Endodermal cell (in vitro differentiated cells): ENCODE results near the gene GNB1. TPM values are rescaled to one million over a fixed set of nuclear protein-coding genes. Genes with fewer than 3 reads are reported as not detected.

Source experiments
- DNase-seq: peaks from one replicate; pipeline ENCODE4 v3.0.0-alpha.2; 2017
- H3K27ac ChIP-seq: 2 replicates; pipeline ENCODE4 v1.5.1; 2013; ENCODE audit warnings: mild to moderate bottlenecking, low read depth, low read length, moderate library complexity
- H3K27me3 ChIP-seq: 2 replicates; pipeline ENCODE4 v1.6.1; 2013; ENCODE audit warnings: mild to moderate bottlenecking, low read length, moderate library complexity; ENCODE audit not compliant: insufficient read depth, control insufficient read depth, poor library complexity, severe bottlenecking
- H3K36me3 ChIP-seq: 2 replicates; pipeline ENCODE4 v1.7.0; 2013; ENCODE audit warnings: mild to moderate bottlenecking, low read length, moderate library complexity; ENCODE audit not compliant: control insufficient read depth, insufficient read depth
- H3K4me1 ChIP-seq: one replicate; pipeline ENCODE4 v1.7.0; 2013; ENCODE audit warnings: low read length; ENCODE audit not compliant: control insufficient read depth, insufficient read depth
- H3K4me3 ChIP-seq: 2 replicates; pipeline ENCODE4 v1.5.1; 2013; ENCODE audit warnings: mild to moderate bottlenecking, low read length, moderate library complexity
- H3K9ac ChIP-seq: 2 replicates; pipeline ENCODE4 v1.6.1; 2013; ENCODE audit warnings: mild to moderate bottlenecking, low read length, moderate library complexity; ENCODE audit not compliant: poor library complexity, severe bottlenecking; ENCODE audit errors: extremely low read depth
- H3K9me3 ChIP-seq: 2 replicates; pipeline ENCODE4 v1.6.1; 2013; ENCODE audit warnings: mild to moderate bottlenecking, low read length, moderate library complexity; ENCODE audit not compliant: control insufficient read depth
- H3K27ac Mint-ChIP-seq: 2 replicates; pipeline ENCODE4 v1.8.0; 2020; ENCODE audit warnings: mixed read lengths
- H3K27me3 Mint-ChIP-seq: 2 replicates; pipeline ENCODE4 v1.8.0; 2021; ENCODE audit warnings: mild to moderate bottlenecking, mixed read lengths; ENCODE audit not compliant: insufficient read depth
- H3K36me3 Mint-ChIP-seq: 2 replicates; pipeline ENCODE4 v1.8.0; 2020; ENCODE audit warnings: low read depth, mixed read lengths
- H3K4me1 Mint-ChIP-seq: 2 replicates; pipeline ENCODE4 v1.8.0; 2020; ENCODE audit warnings: mixed read lengths
- H3K4me3 Mint-ChIP-seq: 2 replicates; pipeline ENCODE4 v1.8.0; 2020; ENCODE audit warnings: mild to moderate bottlenecking, moderate library complexity, mixed read lengths
- H3K9me3 Mint-ChIP-seq: 2 replicates; pipeline ENCODE4 v1.8.0; 2020; ENCODE audit warnings: mild to moderate bottlenecking, mixed read lengths
- WGBS, 2 experiments: methylation state at CpG; one replicate each; pipeline versions ENCODE4 v1.1.5 to v1.1.7; 2013; ENCODE audit warnings: missing lambda C conversion rate in 2 of 2, mixed read lengths in 1 of 2; ENCODE audit not compliant: insufficient coverage in 1 of 2, insufficient read length in 1 of 2; 5-methylcytosine and 5-hydroxymethylcytosine counted together
- total RNA-seq, 2 donors: library from RNA; stranded (reverse); fragmentation: NEBNext Ultra II Directional in 1 of 2; extraction: Animal tissue kit (Norgen Biotek cat#: 25700) in 1 of 2; gene quantifications; 2 replicates in 1 of 2; 3 replicates in 1 of 2; pipeline ENCODE4 v1.2.1, GENCODE V29; 2021
- TF ChIP-seq, protein P1 (sequence below): fragments of 200-600 bp; sonication (generic); conservative IDR thresholded peaks from 2 replicates; pipeline ENCODE4 v1.5.0; 2021; ENCODE audit warnings: antibody characterized with exemption, mild to moderate bottlenecking

Gene GNB1
- total RNA-seq, 2 donors from 2014 or later, result 369 to 371 TPM

DNA sequence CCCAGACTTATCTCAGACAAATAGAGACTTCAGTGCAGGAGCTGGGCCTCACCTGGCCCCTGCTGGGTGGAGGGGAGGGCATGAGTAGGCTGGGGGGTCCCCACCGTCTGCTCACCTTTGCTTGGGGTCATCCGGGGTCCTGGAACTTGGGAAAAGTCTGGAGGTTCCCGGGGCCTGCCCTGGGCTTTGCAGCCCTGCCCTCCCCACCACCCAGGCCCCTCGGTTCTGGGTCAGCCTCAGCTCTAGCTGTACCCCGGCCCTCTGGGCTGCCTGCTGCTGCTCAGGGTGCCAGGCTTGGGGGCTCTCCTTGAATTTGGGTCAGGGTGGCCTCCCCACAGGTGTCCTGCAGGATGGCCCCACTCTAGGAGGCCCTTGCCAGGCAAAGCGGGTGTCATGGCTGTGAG, 30.6 kb upstream of the GNB1 start:
- H3K4me1 ChIP-seq, result no peaks in the 10 kb centered on the region
- Mint-ChIP-seq H3K36me3 (no peaks in the 10 kb centered on the region), H3K4me1 (no peaks in the 10 kb centered on the region), H3K27me3 (peaks cover 11% of the 10 kb centered on the region), H3K9me3 (peaks cover 2% of the 10 kb centered on the region), H3K4me3 (no peak overlapping the region), H3K27ac (no peak overlapping the region)
- H3K27ac ChIP-seq, result no peak overlapping the region
- TF ChIP-seq, protein P1, sequence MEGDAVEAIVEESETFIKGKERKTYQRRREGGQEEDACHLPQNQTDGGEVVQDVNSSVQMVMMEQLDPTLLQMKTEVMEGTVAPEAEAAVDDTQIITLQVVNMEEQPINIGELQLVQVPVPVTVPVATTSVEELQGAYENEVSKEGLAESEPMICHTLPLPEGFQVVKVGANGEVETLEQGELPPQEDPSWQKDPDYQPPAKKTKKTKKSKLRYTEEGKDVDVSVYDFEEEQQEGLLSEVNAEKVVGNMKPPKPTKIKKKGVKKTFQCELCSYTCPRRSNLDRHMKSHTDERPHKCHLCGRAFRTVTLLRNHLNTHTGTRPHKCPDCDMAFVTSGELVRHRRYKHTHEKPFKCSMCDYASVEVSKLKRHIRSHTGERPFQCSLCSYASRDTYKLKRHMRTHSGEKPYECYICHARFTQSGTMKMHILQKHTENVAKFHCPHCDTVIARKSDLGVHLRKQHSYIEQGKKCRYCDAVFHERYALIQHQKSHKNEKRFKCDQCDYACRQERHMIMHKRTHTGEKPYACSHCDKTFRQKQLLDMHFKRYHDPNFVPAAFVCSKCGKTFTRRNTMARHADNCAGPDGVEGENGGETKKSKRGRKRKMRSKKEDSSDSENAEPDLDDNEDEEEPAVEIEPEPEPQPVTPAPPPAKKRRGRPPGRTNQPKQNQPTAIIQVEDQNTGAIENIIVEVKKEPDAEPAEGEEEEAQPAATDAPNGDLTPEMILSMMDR, result no peak
- no peaks in the 10 kb centered on the region for H3K36me3 ChIP-seq
- 80 to 89% methylated on average over 2 to 6 of the region's 6 CpGs for WGBS, 2 experiments
- no peaks in the 10 kb centered on the region for H3K9me3 ChIP-seq
- H3K9ac ChIP-seq, result no peak overlapping the region
- DNase-seq, result no peak
- no peak overlapping the region for H3K4me3 ChIP-seq
- peaks cover 7% of the 10 kb centered on the region for H3K27me3 ChIP-seq

DNA sequence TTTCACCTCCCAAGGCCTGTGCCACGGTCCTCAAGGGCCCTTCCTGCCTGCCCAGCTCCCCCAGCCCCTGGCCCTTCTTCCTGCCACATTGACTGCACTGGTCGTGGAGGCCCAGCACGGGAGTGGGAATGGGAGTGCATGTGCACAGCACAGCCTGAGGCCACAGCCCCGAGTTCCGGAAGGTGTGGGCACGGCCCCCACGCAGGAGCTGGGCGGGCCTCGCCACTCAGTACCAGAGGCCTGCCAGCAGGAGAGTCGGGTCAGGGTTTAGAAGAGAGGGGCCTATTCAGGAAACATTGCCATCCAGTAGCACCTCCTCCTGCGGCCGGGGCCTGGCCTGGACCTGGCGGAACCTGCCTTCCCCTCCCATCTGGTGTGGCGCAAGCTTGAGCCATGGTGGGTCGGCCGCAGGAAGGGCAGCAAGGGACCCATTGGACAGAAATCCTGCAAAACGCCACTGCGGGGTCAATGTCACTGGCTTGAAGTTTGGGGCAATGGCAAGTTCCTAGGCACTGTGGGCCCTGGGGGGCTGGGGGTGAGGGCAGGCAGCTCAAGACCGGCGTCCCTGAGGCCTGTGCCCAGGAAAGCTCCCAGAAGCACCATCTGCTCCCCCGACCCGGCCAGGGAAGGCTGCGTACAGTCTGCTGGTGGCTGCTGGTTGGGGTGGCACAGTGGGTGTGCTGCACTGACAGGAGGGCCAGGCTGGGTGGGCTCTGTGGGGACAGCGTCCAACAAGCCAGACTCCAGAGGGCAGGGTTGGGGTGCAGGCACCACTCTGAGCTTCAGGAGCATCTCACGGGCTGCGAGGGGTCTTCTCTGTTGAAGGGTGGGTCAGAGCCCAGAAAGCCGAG, 29.9 kb upstream of the GNB1 start:
- peaks cover 11% of the 10 kb centered on the region for H3K27me3 Mint-ChIP-seq
- 91 to 93% methylated on average over 13 to 27 of the region's 27 CpGs for WGBS, 2 experiments

DNA sequence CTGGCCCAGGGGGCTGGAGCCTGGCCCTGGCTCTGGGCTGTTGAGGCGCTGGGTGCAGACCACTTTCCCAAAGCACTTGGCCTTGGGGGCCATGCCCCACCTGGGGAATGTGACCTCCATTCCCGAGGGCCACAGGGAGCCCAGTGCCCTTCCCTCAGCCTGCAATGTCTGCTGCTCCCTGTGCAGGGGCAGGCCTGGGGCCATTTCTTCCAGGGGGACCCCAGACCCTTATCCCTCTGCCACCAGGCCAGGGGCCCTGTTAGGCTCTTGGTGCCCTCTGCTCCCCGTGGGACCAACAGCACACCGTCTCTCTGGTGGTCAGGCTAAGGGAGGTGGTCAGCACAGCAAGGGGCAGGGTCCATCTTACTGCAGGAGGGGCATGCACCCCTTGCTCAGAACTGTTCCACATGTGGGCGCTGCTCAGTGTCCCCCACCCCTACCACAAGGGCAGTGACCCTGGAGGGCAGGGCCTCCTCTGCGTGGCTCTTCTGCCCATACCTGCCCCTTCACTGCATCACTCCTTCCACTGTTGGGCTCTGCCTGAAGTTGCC, 29.2 kb upstream of the GNB1 start:
- TF ChIP-seq, protein P1, result no peak
- Histone ChIP-seq H3K9ac (no peak overlapping the region), H3K27ac (no peak overlapping the region), H3K9me3 (no peaks in the 10 kb centered on the region), H3K4me1 (no peaks in the 10 kb centered on the region), H3K4me3 (peak overlapping the region; percentile 62), H3K36me3 (no peaks in the 10 kb centered on the region), H3K27me3 (peaks cover 7% of the 10 kb centered on the region)
- H3K36me3 Mint-ChIP-seq, result no peaks in the 10 kb centered on the region
- H3K4me1 Mint-ChIP-seq, result no peaks in the 10 kb centered on the region
- 81 to 91% methylated on average over 3 to 6 of the region's 6 CpGs for WGBS, 2 experiments
- no peaks in the 10 kb centered on the region for H3K9me3 Mint-ChIP-seq
- DNase-seq, result no peak
- H3K4me3 Mint-ChIP-seq, result peak overlapping the region; percentile 48
- H3K27ac Mint-ChIP-seq, result no peak overlapping the region
- H3K27me3 Mint-ChIP-seq, result peaks cover 11% of the 10 kb centered on the region

More for the DNA sequence above, 29.9 kb upstream of the GNB1 start:
- Mint-ChIP-seq H3K4me3 (no peak overlapping the region), H3K9me3 (peaks cover under 1% of the 10 kb centered on the region), H3K4me1 (no peaks in the 10 kb centered on the region), H3K36me3 (no peaks in the 10 kb centered on the region), H3K27ac (no peak overlapping the region)
- Histone ChIP-seq H3K9me3 (no peaks in the 10 kb centered on the region), H3K27ac (no peak overlapping the region), H3K36me3 (no peaks in the 10 kb centered on the region), H3K27me3 (peaks cover 7% of the 10 kb centered on the region), H3K4me3 (no peak overlapping the region), H3K9ac (no peak overlapping the region), H3K4me1 (no peaks in the 10 kb centered on the region)
- TF ChIP-seq, protein P1, result no peak
- peak; percentile 52 for DNase-seq
